GM23338 (cell line): ENCODE measurements around the gene TPSB2. TPM values are rescaled to one million over a fixed set of nuclear protein-coding genes. Genes with fewer than 3 reads are reported as not detected.

ENCODE experiments used
- ATAC-seq: fragments of 200-7000 bp; cut with Tn5 transposase; 3 replicates; pipeline ENCODE4 v1.9.1; 2020
- DNase-seq: peaks from one replicate; pipeline ENCODE4 v3.0.0-alpha.2; 2015; ENCODE audit warnings: low spot score
- H2AFZ ChIP-seq: fragments of 200-600 bp; sonication (generic); 2 replicates; pipeline ENCODE4 v1.8.0; 2016; ENCODE audit warnings: antibody characterized with exemption, mild to moderate bottlenecking, moderate library complexity
- H3F3A ChIP-seq: fragments of 200-600 bp; sonication (generic); replicated peaks from 2 replicates; pipeline ENCODE4 v1.8.0; 2017; ENCODE audit warnings: antibody characterized with exemption, mixed run types, low read depth
- H3K27ac ChIP-seq: fragments of 200-600 bp; sonication (generic); 2 replicates; pipeline ENCODE4 v1.6.1; 2016; ENCODE audit warnings: low read depth
- H3K27me3 ChIP-seq: fragments of 200-600 bp; sonication (generic); 2 replicates; pipeline ENCODE4 v1.8.0; 2016; ENCODE audit warnings: mild to moderate bottlenecking, mixed run types, moderate library complexity; ENCODE audit not compliant: insufficient read depth
- H3K36me3 ChIP-seq: fragments of 200-600 bp; sonication (generic); 2 replicates; pipeline ENCODE4 v1.8.0; 2016; ENCODE audit warnings: mild to moderate bottlenecking; ENCODE audit not compliant: insufficient read depth
- H3K4me1 ChIP-seq: fragments of 200-600 bp; sonication (generic); 2 replicates; pipeline ENCODE4 v1.8.0; 2016; ENCODE audit warnings: mild to moderate bottlenecking, moderate library complexity; ENCODE audit not compliant: insufficient read depth
- H3K4me2 ChIP-seq: fragments of 200-600 bp; sonication (generic); 2 replicates; pipeline ENCODE4 v1.7.1; 2017; ENCODE audit warnings: mixed run types
- H3K4me3 ChIP-seq: fragments of 200-600 bp; sonication (generic); 2 replicates; pipeline ENCODE4 v1.6.1; 2016; ENCODE audit warnings: mixed run types
- H3K79me2 ChIP-seq: fragments of 200-600 bp; sonication (generic); replicated peaks from 2 replicates; pipeline ENCODE4 v1.8.0; 2017; ENCODE audit warnings: mild to moderate bottlenecking; ENCODE audit not compliant: insufficient read depth
- H3K9me2 ChIP-seq: fragments of 200-600 bp; sonication (generic); 2 replicates; pipeline ENCODE4 v1.8.0; 2017; ENCODE audit not compliant: insufficient read depth
- H4K20me1 ChIP-seq: fragments of 200-600 bp; sonication (generic); replicated peaks from 2 replicates; pipeline ENCODE4 v1.8.0; 2017; ENCODE audit warnings: mild to moderate bottlenecking; ENCODE audit not compliant: insufficient read depth
- H3K27ac Mint-ChIP-seq: 2 replicates; pipeline ENCODE4 v1.8.0; 2020; ENCODE audit warnings: inconsistent platforms, mild to moderate bottlenecking, moderate library complexity, mixed read lengths
- H3K27me3 Mint-ChIP-seq: 3 replicates; pipeline ENCODE4 v1.8.0; 2022; ENCODE audit warnings: low read depth, mild to moderate bottlenecking, moderate library complexity, mixed read lengths, inconsistent platforms; ENCODE audit not compliant: insufficient read depth, poor library complexity
- H3K36me3 Mint-ChIP-seq: 3 replicates; pipeline ENCODE4 v1.8.0; 2021; ENCODE audit warnings: low read depth, mild to moderate bottlenecking, inconsistent platforms, moderate library complexity, mixed read lengths
- H3K4me1 Mint-ChIP-seq: 3 replicates; pipeline ENCODE4 v1.8.0; 2020; ENCODE audit warnings: mild to moderate bottlenecking, inconsistent platforms, mixed read lengths
- H3K4me3 Mint-ChIP-seq: 3 replicates; pipeline ENCODE4 v1.8.0; 2021; ENCODE audit warnings: moderate library complexity, mild to moderate bottlenecking, inconsistent platforms, mixed read lengths
- H3K9me3 Mint-ChIP-seq: 3 replicates; pipeline ENCODE4 v1.8.0; 2020; ENCODE audit warnings: moderate library complexity, mild to moderate bottlenecking, inconsistent platforms, mixed read lengths
- CREB1 ChIP-seq: fragments of 250-450 bp; sonication (Bioruptor Pico); IDR thresholded peaks from 2 replicates; pipeline ENCODE4 v1.5.0; 2020; ENCODE audit warnings: low read depth, mild to moderate bottlenecking, moderate library complexity
- CTCF ChIP-seq, 2 experiments: fragments of 200-600 bp in 1 of 2; sonication (generic) in 1 of 2; conservative IDR thresholded peaks; 2 replicates each; pipeline versions ENCODE4 v1.5.1 to v1.6.1; 2016 to 2017; ENCODE audit warnings: antibody characterized with exemption in 2 of 2, low read depth in 2 of 2, mild to moderate bottlenecking in 2 of 2, moderate library complexity in 1 of 2
- ETS1 ChIP-seq: IDR thresholded peaks from 2 replicates; pipeline ENCODE4 v1.6.1; 2016; ENCODE audit warnings: antibody characterized with exemption
- EZH2 ChIP-seq: fragments of 200-600 bp; sonication (generic); IDR thresholded peaks from one replicate; pipeline ENCODE4 v1.8.0; 2017; ENCODE audit warnings: antibody characterized with exemption, mild to moderate bottlenecking, low read depth; ENCODE audit not compliant: unreplicated experiment
- EZH2phosphoT487 ChIP-seq: fragments of 200-600 bp; sonication (generic); IDR thresholded peaks from one replicate; pipeline ENCODE4 v1.8.1; 2018; ENCODE audit warnings: antibody characterized with exemption; ENCODE audit not compliant: unreplicated experiment
- JUNB ChIP-seq: IDR thresholded peaks from one replicate; pipeline ENCODE4 v1.6.1; 2016; ENCODE audit warnings: antibody characterized with exemption; ENCODE audit not compliant: unreplicated experiment
- NANOG ChIP-seq: IDR thresholded peaks from 2 replicates; pipeline ENCODE4 v1.6.1; 2016; ENCODE audit warnings: antibody characterized with exemption, borderline replicate concordance
- POLR2AphosphoS5 ChIP-seq: IDR thresholded peaks from 2 replicates; pipeline ENCODE4 v1.6.1; 2016; ENCODE audit warnings: antibody characterized with exemption, low read depth
- STAT1 ChIP-seq: IDR thresholded peaks from one replicate; pipeline ENCODE4 v1.6.1; 2016; ENCODE audit warnings: antibody characterized with exemption; ENCODE audit not compliant: unreplicated experiment
- ZNF114 ChIP-seq: fragments of 250-450 bp; sonication (Bioruptor Pico); IDR thresholded peaks from 2 replicates; pipeline ENCODE4 v1.5.0; 2020; ENCODE audit warnings: mild to moderate bottlenecking, moderate library complexity
- ZNF462 ChIP-seq: fragments of 250-450 bp; sonication (Bioruptor Pico); IDR thresholded peaks from 2 replicates; pipeline ENCODE4 v1.5.0; 2020; ENCODE audit warnings: mild to moderate bottlenecking, moderate library complexity
- polyA plus RNA-seq: library from polyadenylated mRNA; unstranded; fragments of >200 nt; fragmentation: Nextera tagmentation; extraction: Ambion mirVana; gene quantifications from 2 replicates; pipeline ENCODE4 v1.2.1, GENCODE V29; 2016
- total RNA-seq: library from RNA; depleted of rRNA; stranded (reverse); fragments of >200 nt; shearing (Covaris generic); gene quantifications from 2 replicates; pipeline ENCODE4 v1.2.3, GENCODE V29; 2014

The TPSB2 gene
- total and polyA plus RNA-seq, 2 experiments from 2014 or later: 0.23 TPM; not detected in 1

- no peak for TF ChIP-seq CREB1 (CRISPR knock-in tag)
- no peak for TF ChIP-seq CTCF (conservative IDR thresholded peaks at IDR 0.05; ENCODE audit: low read depth in 2 of 2)
- no peak for TF ChIP-seq JUNB
Measured at GRCh38 chr16:1277617-1278282, 47.8 kb upstream of the TPSB2 start (continued).

GRCh38 chr16:1277151-1277598, 47.2 kb upstream of the TPSB2 start:
- Histone ChIP-seq H3K4me1 (peaks cover 6% of the 10 kb centered on the region; the same call in 1 of the 2 replicates), H3K36me3 (no peaks in the 10 kb centered on the region), H3K27me3 (no peaks in the 10 kb centered on the region), H3K4me2 (no peak overlapping the region), H3K9me2 (no peaks in the 10 kb centered on the region), H2AFZ (no peak overlapping the region), H3K27ac (no peak overlapping the region), H4K20me1 (no peaks in the 10 kb centered on the region), H3F3A (no peaks in the 10 kb centered on the region), H3K79me2 (no peaks in the 10 kb centered on the region), H3K4me3 (no peak overlapping the region)
- DNase-seq: no peak
- Mint-ChIP-seq H3K36me3 (peaks cover 5% of the 10 kb centered on the region; the same call in 1 of the 3 replicates), H3K9me3 (no peaks in the 10 kb centered on the region; the same call in 1 of the 3 replicates), H3K27ac (no peak overlapping the region), H3K4me1 (peaks cover 2% of the 10 kb centered on the region), H3K27me3 (peaks cover 11% of the 10 kb centered on the region), H3K4me3 (no peak overlapping the region)
- TF ChIP-seq STAT1 (no peak), EZH2phosphoT487 (no peak), CTCF (conservative IDR thresholded peaks at IDR 0.05; ENCODE audit: low read depth in 2 of 2) (no peak), CREB1 (CRISPR knock-in tag) (no peak), NANOG (no peak), EZH2 (no peak), POLR2AphosphoS5 (no peak), JUNB (no peak), ETS1 (no peak), ZNF114 (CRISPR knock-in tag) (no peak), ZNF462 (CRISPR knock-in tag) (no peak)
- no peak for ATAC-seq
